SK-N-DZ (cell line): Measurements from ENCODE around the gene GALNT14. TPM values are rescaled to one million over a fixed set of nuclear protein-coding genes. Genes with fewer than 3 reads are reported as not detected.
A peak's percentile ranks its signal among the peaks of the same experiment; 100 is the strongest.
"Not testable (repeated sequence)": the region's sequence is repeated elsewhere in the genome, so short reads cannot be mapped to it uniquely, and the experiment has no call there.

ENCODE experiments used
- DNase-seq: peaks from one replicate; pipeline ENCODE4 v3.0.0-alpha.2; 2015; ENCODE audit warnings: low spot score
- polyA plus RNA-seq, 2 experiments: library from polyadenylated mRNA; depleted of rRNA; stranded (reverse); fragments of >200 nt; gene quantifications; 2 replicates each; pipeline ENCODE4 v1.2.3, GENCODE V29; 2014

GALNT14 gene, protein sequence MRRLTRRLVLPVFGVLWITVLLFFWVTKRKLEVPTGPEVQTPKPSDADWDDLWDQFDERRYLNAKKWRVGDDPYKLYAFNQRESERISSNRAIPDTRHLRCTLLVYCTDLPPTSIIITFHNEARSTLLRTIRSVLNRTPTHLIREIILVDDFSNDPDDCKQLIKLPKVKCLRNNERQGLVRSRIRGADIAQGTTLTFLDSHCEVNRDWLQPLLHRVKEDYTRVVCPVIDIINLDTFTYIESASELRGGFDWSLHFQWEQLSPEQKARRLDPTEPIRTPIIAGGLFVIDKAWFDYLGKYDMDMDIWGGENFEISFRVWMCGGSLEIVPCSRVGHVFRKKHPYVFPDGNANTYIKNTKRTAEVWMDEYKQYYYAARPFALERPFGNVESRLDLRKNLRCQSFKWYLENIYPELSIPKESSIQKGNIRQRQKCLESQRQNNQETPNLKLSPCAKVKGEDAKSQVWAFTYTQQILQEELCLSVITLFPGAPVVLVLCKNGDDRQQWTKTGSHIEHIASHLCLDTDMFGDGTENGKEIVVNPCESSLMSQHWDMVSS
- polyA plus RNA-seq (2014; cell fraction: cytosol; rRNA removed), result not detected in 2 replicates
- polyA plus RNA-seq (2014; cell fraction: nucleus; rRNA removed), result not detected in 2 replicates

GRCh38 chr2:31138037-31138962 lies at the start of gene GALNT14:
TSS of gene GALNT14 (minus strand) at chr2:31138440. CDS start at chr2:31138086, 354 bp downstream.
- DNase-seq, result no peak

DNA sequence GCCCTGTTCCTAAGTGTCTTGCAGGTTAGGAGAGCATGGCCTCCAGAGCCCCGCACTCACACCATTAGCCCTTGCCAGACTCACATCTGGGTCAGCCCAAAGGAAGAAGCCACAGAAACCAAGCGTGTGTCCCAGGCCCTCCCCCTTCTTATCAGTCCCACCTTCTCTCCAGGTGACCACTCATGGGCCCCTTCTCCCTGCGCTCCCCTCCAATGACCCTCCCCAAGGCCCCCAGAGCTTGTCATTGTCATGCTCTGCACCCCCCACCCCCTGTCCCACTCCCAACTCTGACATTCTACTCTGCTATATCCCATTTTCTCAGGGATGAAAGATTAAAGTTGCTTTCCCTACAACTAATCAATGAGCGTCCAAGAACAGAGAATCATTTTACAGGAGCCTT lies 48.9 kb upstream of the GALNT14 start:
- no peak for DNase-seq

GRCh38 chr2:31183973-31184372 lies 45.7 kb upstream of the GALNT14 start:
- not testable (repeated sequence) for DNase-seq

- no peak for DNase-seq
These were observed 38.5 kb upstream of the GALNT14 start for GRCh38 chr2:31176742-31177141.

GRCh38 chr2:31171142-31171541 lies 32.9 kb upstream of the GALNT14 start:
- no peak for DNase-seq

DNA sequence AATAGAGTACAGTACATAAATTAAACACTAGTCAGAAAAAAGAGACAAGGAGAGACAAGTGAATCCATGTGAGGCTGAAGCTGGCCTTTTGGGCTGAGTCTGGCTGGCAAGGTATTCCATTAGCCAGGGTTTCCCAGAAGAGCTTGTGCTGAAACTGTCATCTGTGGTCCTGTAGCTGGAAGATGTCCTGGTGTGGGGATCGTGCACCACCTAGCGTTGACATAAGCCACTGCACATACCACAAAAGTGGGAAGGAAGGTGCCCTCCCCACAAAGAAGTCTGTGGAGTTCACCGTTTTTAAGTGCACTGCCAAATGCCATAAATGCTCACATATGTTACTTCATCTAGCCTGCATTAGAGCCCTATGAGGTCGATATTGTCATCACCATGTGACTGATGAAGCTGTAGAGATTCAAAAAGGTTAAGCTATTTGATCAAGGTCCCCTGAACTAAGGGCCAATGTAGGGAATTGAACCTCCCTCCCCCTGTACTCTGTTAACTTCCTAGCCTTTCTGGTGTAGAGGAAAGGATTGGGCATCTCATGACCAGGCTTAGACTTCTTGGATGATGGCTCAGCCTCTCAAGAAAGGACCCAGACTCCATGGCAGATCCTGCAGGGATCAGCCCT lies 31.9 kb upstream of the GALNT14 start:
- DNase-seq, result peak; percentile 61

GRCh38 chr2:31168291-31168690 lies 30.1 kb upstream of the GALNT14 start:
- no peak for DNase-seq

DNA sequence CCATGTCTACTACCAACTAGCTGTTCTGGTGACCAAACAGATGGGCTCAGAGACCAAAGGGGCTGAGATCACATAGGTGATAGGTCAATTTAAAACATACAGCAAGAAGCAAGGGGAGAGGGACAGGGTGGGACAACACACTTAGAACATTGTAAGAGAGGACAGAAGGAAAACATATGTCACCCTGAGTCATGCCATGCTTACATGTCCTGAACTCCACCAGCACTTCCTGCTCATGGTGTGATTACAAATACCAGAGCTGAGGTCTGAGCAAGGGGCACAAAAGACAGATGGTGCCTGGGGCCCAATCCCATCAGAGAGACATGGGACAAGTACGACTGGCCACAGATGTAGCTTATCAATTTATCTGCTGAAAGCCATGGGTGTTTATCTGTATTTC lies 28.7 kb upstream of the GALNT14 start:
- DNase-seq, result no peak

GRCh38 chr2:31163011-31163539 lies 24.8 kb upstream of the GALNT14 start:
- DNase-seq, result no peak

DNA sequence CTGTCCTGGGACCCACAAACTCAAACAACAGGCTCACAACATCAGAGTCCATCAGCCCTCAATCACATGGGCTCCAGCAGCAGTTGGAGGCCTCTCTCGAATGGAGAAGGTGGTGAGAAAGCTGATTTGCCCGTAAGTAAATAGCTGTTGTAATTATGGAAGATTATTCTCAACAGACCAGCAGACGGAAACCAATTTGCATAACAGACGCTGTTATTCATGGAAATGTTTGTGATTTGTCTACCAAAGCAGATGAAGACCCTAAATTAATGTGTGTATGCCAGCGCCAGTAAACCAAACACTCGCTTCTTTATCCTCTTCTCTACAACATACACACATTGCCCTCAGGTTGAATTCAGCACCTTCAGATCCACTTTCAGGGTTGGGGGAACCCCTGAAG lies 23.4 kb upstream of the GALNT14 start:
- no peak for DNase-seq

DNA sequence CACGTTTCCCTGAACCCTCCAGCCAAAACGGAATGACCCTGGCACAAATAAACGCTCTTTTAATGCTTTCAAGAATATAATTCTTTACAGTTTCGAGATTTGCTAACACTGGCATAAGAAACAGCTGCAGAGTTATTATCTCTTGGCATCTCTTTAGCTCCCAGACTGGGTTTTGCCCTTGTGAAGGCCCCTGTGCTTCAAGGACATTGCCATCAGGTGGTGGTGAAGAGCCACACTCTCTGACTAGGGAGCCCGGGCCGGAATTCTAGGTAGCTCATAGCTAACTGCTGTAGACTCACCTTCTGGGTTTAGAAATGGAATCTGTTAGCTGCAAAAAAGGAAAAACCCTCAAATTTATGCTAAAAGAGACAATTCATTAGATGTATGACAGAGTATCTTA lies 13.3 kb upstream of the GALNT14 start:
- no peak for DNase-seq

DNA sequence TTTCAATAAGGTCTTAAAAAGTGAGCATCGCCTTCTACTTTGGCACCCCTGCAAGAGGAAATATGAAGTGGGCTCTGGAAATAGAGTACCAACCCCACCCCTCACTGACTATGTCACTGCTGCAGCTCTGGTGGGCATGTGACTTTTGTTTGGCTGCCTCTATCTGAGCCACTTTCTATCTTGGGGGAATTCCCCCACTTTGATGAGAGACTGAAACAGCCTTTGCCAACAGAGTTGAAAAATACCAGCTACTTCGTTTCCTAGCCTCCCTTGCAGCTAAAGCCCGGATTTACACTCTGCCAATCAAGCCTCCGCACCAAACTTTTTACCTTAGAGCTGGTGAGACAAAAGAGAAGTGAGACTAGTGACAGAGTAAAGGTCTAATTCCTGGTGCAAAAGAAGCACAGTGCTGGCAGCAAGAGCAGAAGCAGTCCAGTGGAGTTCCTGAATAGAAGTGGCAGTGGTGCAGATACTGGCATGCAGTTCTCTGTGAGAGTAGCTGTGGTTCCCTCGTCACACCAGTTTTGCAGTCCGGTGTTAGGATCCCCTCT lies 12.0 kb upstream of the GALNT14 start:
- no peak for DNase-seq

DNA sequence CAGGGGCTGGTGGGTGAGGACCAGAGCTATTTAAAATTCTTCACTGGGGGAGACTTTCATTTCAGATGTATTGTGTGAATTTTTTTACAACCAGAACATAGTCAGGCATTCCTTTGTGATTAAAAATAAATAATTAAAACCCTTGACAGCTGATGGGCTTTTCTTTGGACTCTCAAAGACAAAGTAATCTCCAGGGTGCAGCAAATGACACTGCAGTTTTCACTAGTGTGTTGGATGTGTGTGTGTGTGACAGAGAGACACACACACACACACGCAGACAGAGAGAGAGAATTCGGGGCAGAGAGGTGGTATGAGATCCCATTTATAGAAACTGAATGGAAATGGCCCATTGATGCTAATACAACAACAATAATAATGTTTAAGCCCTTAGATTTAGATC lies 10.3 kb upstream of the GALNT14 start:
- DNase-seq, result no peak

DNA sequence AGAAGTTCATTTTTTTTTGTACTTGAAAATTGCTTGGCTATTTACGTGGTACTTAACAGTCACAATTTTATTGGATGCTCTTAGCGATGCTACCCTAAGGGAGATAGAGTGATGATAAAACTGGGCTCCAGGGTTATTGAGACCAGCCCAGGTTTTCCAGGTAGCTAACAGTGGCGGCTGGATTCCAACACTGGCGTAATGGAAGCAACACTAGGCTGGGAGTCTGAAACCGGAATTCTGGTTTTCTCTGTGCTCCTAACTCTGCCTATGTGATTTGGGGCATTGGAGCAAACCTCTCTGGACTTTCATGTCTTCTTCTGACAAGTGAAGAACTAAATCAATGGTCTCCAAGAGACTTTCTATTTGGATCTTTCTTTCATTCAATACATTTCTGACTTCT lies 9.4 kb upstream of the GALNT14 start:
- no peak for DNase-seq

DNA sequence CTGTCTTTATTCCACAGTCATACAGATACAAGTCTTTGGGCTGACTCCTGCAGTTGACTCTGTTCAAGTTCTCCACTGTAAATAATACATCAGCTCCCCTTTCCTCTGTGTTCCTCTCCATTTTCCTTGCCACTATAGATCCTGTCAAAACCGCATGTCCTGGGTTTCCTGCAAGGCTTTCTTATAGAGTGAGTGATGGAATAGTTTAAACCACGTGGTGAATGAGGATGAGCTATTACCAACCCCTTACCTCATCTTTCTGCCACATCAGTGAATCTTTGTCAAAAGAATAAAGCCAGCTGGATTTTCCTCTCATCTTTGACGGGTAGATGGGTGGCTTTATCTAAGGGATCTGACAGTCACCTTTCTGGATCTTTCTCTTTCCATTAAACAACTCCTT lies 3.9 kb upstream of the GALNT14 start:
- DNase-seq, result no peak

- DNase-seq, result no peak
These were observed 3.3 kb upstream of the GALNT14 start for GRCh38 chr2:31141443-31142085.

DNA sequence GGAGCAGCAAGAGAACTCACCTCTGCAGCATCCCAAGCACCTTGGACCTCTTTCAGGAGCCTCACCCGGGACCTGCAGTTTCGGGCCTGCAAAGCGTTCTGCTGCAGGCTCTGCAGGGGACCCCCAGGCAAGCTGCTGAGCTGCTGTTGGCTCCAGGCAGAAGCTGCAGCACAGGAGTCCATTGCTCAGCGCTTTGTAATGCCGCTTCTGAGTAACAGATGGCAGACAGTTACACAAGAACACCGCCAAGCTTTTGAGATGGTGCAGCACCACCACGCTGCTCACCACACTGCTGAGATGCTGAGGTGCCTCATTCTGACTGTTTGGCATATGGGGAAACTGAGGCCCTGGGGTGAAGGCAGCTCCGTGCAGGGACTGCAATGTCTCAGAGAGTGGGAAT lies 1.9 kb upstream of the GALNT14 start:
- DNase-seq, result no peak

- no peak for DNase-seq
These were observed 1.4 kb upstream of the GALNT14 start for GRCh38 chr2:31139671-31140070.

- DNase-seq, result no peak
These were observed 816 bp downstream of the GALNT14 start for GRCh38 chr2:31137211-31138036.

GRCh38 chr2:31136732-31137131 lies 1.5 kb downstream of the GALNT14 start:
- no peak for DNase-seq
